GM12872 (cell line): ENCODE results near the gene CNDP1.

Source experiments
- TF ChIP-seq, protein P1 (sequence below): IDR thresholded peaks from 3 replicates; pipeline ENCODE4 v1.5.1; 2011; ENCODE audit warnings: low read depth, mild to moderate bottlenecking, low read length, moderate library complexity; ENCODE audit not compliant: insufficient read depth

CNDP1 gene

DNA sequence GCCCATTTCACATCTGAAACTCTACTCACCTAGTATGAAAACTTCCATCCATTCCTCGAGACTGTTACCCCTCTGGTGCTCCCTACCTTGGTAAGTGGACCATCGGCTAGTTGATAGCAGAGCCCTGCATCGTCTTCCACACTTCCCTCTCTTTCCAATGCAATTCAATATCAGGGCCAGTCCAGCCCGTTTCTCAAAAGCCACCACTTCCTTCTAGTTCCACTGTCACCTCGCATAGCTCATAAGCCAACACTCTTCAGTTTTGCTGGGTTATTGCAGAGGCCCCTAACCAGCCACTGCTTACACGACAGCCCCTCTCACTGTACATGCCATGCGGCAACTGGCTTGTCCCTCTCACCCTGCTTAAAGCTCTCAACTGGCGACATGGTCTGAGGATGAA lies 53.1 kb downstream of the CNDP1 start:
- TF ChIP-seq, protein P1, sequence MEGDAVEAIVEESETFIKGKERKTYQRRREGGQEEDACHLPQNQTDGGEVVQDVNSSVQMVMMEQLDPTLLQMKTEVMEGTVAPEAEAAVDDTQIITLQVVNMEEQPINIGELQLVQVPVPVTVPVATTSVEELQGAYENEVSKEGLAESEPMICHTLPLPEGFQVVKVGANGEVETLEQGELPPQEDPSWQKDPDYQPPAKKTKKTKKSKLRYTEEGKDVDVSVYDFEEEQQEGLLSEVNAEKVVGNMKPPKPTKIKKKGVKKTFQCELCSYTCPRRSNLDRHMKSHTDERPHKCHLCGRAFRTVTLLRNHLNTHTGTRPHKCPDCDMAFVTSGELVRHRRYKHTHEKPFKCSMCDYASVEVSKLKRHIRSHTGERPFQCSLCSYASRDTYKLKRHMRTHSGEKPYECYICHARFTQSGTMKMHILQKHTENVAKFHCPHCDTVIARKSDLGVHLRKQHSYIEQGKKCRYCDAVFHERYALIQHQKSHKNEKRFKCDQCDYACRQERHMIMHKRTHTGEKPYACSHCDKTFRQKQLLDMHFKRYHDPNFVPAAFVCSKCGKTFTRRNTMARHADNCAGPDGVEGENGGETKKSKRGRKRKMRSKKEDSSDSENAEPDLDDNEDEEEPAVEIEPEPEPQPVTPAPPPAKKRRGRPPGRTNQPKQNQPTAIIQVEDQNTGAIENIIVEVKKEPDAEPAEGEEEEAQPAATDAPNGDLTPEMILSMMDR, result no peak

DNA sequence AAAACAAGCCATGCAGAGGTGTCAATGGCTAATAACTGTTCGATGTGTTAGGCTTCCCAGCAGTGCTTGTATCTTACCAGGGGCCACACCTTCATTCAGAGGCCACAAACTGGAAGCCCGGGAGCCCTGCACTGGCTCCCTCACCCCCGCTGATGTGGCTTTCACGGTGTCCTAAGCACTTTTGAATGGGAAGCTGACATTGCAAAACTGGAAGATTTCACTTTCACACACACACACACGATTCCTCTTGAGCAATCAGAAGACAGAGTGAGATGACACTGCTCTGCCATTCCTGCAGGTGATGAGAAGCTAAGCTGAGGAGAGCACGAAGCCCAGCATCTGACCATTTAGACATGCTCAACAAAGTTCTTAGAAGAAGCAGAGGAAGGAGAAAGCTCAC lies 54.7 kb downstream of the CNDP1 start:
- TF ChIP-seq, protein P1, result no peak

DNA sequence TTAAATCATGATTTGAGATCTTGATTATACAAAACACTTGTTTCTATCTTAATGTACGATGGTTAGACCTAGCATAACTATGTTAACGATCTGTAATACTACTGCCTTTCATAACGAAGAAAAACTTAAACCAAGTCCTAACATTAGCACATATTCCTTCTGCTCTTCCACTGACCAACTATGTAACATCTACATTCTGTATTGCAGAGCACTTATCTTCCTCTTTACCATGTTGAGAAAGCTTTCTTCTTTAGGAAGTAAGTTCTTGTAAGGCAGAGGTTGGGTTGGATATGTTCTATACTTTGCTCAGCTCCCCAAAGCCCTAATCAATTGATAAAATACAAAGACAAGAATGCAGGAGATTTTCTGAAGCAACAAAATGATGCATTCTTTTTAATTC lies 55.5 kb downstream of the CNDP1 start:
- TF ChIP-seq, protein P1, result no peak

DNA sequence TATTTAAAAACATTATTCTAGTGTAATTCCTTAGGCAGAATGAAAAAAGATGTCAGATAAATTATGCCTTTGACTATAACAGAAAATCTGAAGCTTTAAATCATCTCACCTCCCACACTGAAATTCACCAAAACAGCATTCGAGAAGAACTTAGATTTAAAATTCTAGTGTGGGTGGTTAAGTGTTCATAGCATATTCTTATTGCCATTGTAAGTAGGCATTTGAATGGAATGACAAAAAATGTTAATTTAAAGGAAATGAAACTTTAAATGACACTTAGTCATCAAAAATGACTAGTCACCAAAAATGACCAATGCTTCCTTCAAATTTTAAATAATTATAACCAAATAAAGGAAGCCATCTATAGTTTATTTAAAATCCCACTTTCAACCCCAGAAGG lies 56.4 kb downstream of the CNDP1 start:
- TF ChIP-seq, protein P1, result no peak

DNA sequence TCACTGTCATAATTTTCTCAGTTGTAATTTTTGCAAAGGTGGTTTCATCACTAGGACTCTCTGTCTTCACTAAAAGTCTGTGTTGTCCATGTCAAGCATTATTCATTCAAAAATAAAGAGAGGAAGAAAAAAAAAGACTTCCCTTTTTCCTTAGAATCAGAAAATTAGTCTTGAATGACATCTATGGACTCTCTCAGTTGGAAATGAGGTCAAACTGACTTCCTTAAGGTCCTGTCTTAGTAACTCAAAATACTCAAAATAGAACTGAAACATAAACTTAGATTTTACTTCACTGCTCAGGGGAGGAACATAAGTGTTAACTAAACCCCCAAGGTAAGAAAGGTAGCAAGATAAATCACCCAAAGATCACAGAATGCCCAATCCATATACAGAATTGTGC lies 61.1 kb downstream of the CNDP1 start:
- TF ChIP-seq, protein P1, result no peak

DNA sequence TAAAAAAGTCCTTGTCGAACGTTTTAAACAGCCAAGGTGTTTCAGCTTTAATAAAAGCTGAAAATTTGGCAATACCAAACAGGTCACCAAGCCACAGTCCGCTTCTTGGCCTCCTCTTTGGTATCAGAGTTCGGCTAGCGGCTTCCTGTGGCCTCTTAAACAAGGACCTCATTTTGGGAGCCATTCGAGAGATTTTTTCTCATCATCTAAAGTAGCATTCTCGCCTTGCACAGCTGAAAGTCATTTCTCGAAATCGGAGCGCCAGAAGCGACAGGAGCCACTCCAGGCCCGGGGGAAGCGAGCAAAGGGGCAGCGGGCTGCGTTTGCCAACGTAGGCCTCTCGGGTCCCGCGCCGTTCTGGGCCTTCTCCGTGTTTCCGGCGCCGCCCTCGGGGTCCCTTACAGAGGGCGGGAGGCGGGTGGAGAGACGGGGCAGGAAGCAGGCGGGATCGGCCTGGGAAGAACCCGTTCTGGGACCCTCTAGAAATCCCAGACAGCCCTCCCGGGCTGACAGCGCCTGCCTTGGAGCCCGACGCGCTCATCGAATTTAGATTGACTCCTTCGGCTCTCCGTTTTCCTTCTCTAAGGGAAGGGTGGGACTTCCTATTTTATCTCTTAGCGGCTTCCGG lies 62.8 kb downstream of the CNDP1 start:
- TF ChIP-seq, protein P1, result no peak

DNA sequence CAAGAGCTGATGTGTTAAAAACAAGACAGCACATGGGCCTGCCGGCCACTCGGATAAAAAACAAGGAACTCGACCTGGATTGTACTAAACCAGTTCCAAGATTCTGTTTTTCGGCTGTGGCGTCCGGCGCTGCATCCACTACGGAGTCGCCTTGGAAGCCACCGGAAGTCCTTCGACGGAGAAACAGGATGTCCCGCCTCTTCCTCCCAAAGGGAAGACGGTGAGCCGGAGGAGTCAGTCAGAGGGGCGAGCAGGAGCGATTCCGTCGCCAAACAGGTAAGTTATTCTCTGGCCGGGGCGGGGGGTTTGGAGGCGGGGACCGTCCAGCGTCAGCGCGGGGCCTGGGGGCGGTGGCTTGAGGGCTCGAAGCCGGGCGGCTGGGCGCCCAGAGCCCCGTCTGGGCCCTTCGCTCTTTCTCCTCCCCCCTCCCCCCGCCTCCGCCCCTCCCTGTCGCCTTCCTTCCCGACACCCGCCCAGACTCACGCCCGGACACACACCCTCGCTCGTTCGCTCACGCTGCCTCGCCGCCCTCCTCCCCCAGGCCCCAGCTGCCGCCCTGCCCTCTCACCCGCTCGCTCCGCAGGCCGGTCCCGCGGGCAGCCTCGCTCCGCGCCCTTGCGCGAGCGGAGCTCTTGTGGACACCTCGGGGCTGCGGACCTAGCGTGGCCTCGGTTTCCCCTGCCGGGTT lies 63.5 kb downstream of the CNDP1 start, which contains the start of gene ZNF407:
Gene ZNF407 (plus strand): TSS at position 209 of the 688 bp plus-strand sequence. CDS start 33,150 bp downstream, outside the sequence.
- TF ChIP-seq, protein P1, result no peak
